ENCODE results near the gene URB1.
A peak's percentile ranks its signal among the peaks of the same experiment; 100 is the strongest.
"Not testable (repeated sequence)": the region's sequence is repeated elsewhere in the genome, so short reads cannot be mapped to it uniquely, and the experiment has no call there.

Gene URB1

GRCh38 chr21:32411350-32412161 lies 18.7 kb upstream of the URB1 start:
- DNase-seq: peak; percentile 64

GRCh38 chr21:32410916-32411315 lies 18.1 kb upstream of the URB1 start:
- no peak for DNase-seq

GRCh38 chr21:32410291-32410690 lies 17.5 kb upstream of the URB1 start:
- DNase-seq: no peak

GRCh38 chr21:32406405-32406804 lies 13.6 kb upstream of the URB1 start:
- DNase-seq: no peak

- DNase-seq: peak; percentile 77
Observed at GRCh38 chr21:32403201-32403777, 10.5 kb upstream of the URB1 start.

GRCh38 chr21:32393677-32394001 lies 827 bp upstream of the URB1 start:
- no peak for DNase-seq

- DNase-seq: no peak
Observed at GRCh38 chr21:32392299-32392879, 423 bp downstream of the URB1 start.

GRCh38 chr21:32391755-32392154 lies 1.1 kb downstream of the URB1 start:
- no peak for DNase-seq

GRCh38 chr21:32390537-32391224 lies 2.1 kb downstream of the URB1 start:
- not testable (repeated sequence) for DNase-seq

GRCh38 chr21:32389337-32390015 lies 3.3 kb downstream of the URB1 start:
- no peak for DNase-seq

GRCh38 chr21:32388306-32388705 lies 4.5 kb downstream of the URB1 start:
- DNase-seq: no peak

GRCh38 chr21:32387151-32387550 lies 5.7 kb downstream of the URB1 start:
- no peak for DNase-seq

- no peak for DNase-seq
Observed at GRCh38 chr21:32386195-32386870, 6.5 kb downstream of the URB1 start.

GRCh38 chr21:32383812-32384211 lies 9.0 kb downstream of the URB1 start:
- no peak for DNase-seq

- no peak for DNase-seq
Observed at GRCh38 chr21:32382108-32382644, 10.6 kb downstream of the URB1 start.

- DNase-seq: no peak
Observed at GRCh38 chr21:32381571-32381970, 11.2 kb downstream of the URB1 start.

GRCh38 chr21:32380940-32381339 lies 11.9 kb downstream of the URB1 start:
- no peak for DNase-seq

- DNase-seq: no peak
Observed at GRCh38 chr21:32378956-32379355, 13.9 kb downstream of the URB1 start.

- no peak for DNase-seq
Observed at GRCh38 chr21:32377991-32378390, 14.8 kb downstream of the URB1 start.

- no peak for DNase-seq
Observed at GRCh38 chr21:32377506-32377905, 15.3 kb downstream of the URB1 start.

GRCh38 chr21:32372755-32373154 lies 20.1 kb downstream of the URB1 start:
- no peak for DNase-seq

- DNase-seq: peak; percentile 88
Observed at GRCh38 chr21:32371913-32372314, 20.9 kb downstream of the URB1 start.
